GM23338 (cell line): ENCODE results near the gene FAM89B. TPM values are rescaled to one million over a fixed set of nuclear protein-coding genes. Genes with fewer than 3 reads are reported as not detected.

ENCODE experiments used
- ATAC-seq: fragments of 200-7000 bp; cut with Tn5 transposase; 3 replicates; pipeline ENCODE4 v1.9.1; 2020
- DNase-seq: peaks from one replicate; pipeline ENCODE4 v3.0.0-alpha.2; 2015; ENCODE audit warnings: low spot score
- H2AFZ ChIP-seq: fragments of 200-600 bp; sonication (generic); 2 replicates; pipeline ENCODE4 v1.8.0; 2016; ENCODE audit warnings: antibody characterized with exemption, mild to moderate bottlenecking, moderate library complexity
- H3F3A ChIP-seq: fragments of 200-600 bp; sonication (generic); replicated peaks from 2 replicates; pipeline ENCODE4 v1.8.0; 2017; ENCODE audit warnings: antibody characterized with exemption, mixed run types, low read depth
- H3K27ac ChIP-seq: fragments of 200-600 bp; sonication (generic); 2 replicates; pipeline ENCODE4 v1.6.1; 2016; ENCODE audit warnings: low read depth
- H3K27me3 ChIP-seq: fragments of 200-600 bp; sonication (generic); 2 replicates; pipeline ENCODE4 v1.8.0; 2016; ENCODE audit warnings: mild to moderate bottlenecking, mixed run types, moderate library complexity; ENCODE audit not compliant: insufficient read depth
- H3K36me3 ChIP-seq: fragments of 200-600 bp; sonication (generic); 2 replicates; pipeline ENCODE4 v1.8.0; 2016; ENCODE audit warnings: mild to moderate bottlenecking; ENCODE audit not compliant: insufficient read depth
- H3K4me1 ChIP-seq: fragments of 200-600 bp; sonication (generic); 2 replicates; pipeline ENCODE4 v1.8.0; 2016; ENCODE audit warnings: mild to moderate bottlenecking, moderate library complexity; ENCODE audit not compliant: insufficient read depth
- H3K4me2 ChIP-seq: fragments of 200-600 bp; sonication (generic); 2 replicates; pipeline ENCODE4 v1.7.1; 2017; ENCODE audit warnings: mixed run types
- H3K4me3 ChIP-seq: fragments of 200-600 bp; sonication (generic); 2 replicates; pipeline ENCODE4 v1.6.1; 2016; ENCODE audit warnings: mixed run types
- H3K79me2 ChIP-seq: fragments of 200-600 bp; sonication (generic); replicated peaks from 2 replicates; pipeline ENCODE4 v1.8.0; 2017; ENCODE audit warnings: mild to moderate bottlenecking; ENCODE audit not compliant: insufficient read depth
- H3K9me2 ChIP-seq: fragments of 200-600 bp; sonication (generic); 2 replicates; pipeline ENCODE4 v1.8.0; 2017; ENCODE audit not compliant: insufficient read depth
- H4K20me1 ChIP-seq: fragments of 200-600 bp; sonication (generic); replicated peaks from 2 replicates; pipeline ENCODE4 v1.8.0; 2017; ENCODE audit warnings: mild to moderate bottlenecking; ENCODE audit not compliant: insufficient read depth
- H3K27ac Mint-ChIP-seq: 2 replicates; pipeline ENCODE4 v1.8.0; 2020; ENCODE audit warnings: inconsistent platforms, mild to moderate bottlenecking, moderate library complexity, mixed read lengths
- H3K27me3 Mint-ChIP-seq: 3 replicates; pipeline ENCODE4 v1.8.0; 2022; ENCODE audit warnings: low read depth, mild to moderate bottlenecking, moderate library complexity, mixed read lengths, inconsistent platforms; ENCODE audit not compliant: insufficient read depth, poor library complexity
- H3K36me3 Mint-ChIP-seq: 3 replicates; pipeline ENCODE4 v1.8.0; 2021; ENCODE audit warnings: low read depth, mild to moderate bottlenecking, inconsistent platforms, moderate library complexity, mixed read lengths
- H3K4me1 Mint-ChIP-seq: 3 replicates; pipeline ENCODE4 v1.8.0; 2020; ENCODE audit warnings: mild to moderate bottlenecking, inconsistent platforms, mixed read lengths
- H3K4me3 Mint-ChIP-seq: 3 replicates; pipeline ENCODE4 v1.8.0; 2021; ENCODE audit warnings: moderate library complexity, mild to moderate bottlenecking, inconsistent platforms, mixed read lengths
- H3K9me3 Mint-ChIP-seq: 3 replicates; pipeline ENCODE4 v1.8.0; 2020; ENCODE audit warnings: moderate library complexity, mild to moderate bottlenecking, inconsistent platforms, mixed read lengths
- CREB1 ChIP-seq: fragments of 250-450 bp; sonication (Bioruptor Pico); IDR thresholded peaks from 2 replicates; pipeline ENCODE4 v1.5.0; 2020; ENCODE audit warnings: low read depth, mild to moderate bottlenecking, moderate library complexity
- EZH2 ChIP-seq: fragments of 200-600 bp; sonication (generic); IDR thresholded peaks from one replicate; pipeline ENCODE4 v1.8.0; 2017; ENCODE audit warnings: antibody characterized with exemption, mild to moderate bottlenecking, low read depth; ENCODE audit not compliant: unreplicated experiment
- EZH2phosphoT487 ChIP-seq: fragments of 200-600 bp; sonication (generic); IDR thresholded peaks from one replicate; pipeline ENCODE4 v1.8.1; 2018; ENCODE audit warnings: antibody characterized with exemption; ENCODE audit not compliant: unreplicated experiment
- JUNB ChIP-seq: IDR thresholded peaks from one replicate; pipeline ENCODE4 v1.6.1; 2016; ENCODE audit warnings: antibody characterized with exemption; ENCODE audit not compliant: unreplicated experiment
- NANOG ChIP-seq: IDR thresholded peaks from 2 replicates; pipeline ENCODE4 v1.6.1; 2016; ENCODE audit warnings: antibody characterized with exemption, borderline replicate concordance
- POLR2AphosphoS5 ChIP-seq: IDR thresholded peaks from 2 replicates; pipeline ENCODE4 v1.6.1; 2016; ENCODE audit warnings: antibody characterized with exemption, low read depth
- STAT1 ChIP-seq: IDR thresholded peaks from one replicate; pipeline ENCODE4 v1.6.1; 2016; ENCODE audit warnings: antibody characterized with exemption; ENCODE audit not compliant: unreplicated experiment
- ZNF114 ChIP-seq: fragments of 250-450 bp; sonication (Bioruptor Pico); IDR thresholded peaks from 2 replicates; pipeline ENCODE4 v1.5.0; 2020; ENCODE audit warnings: mild to moderate bottlenecking, moderate library complexity
- ZNF331 ChIP-seq: fragments of 250-450 bp; sonication (Bioruptor Pico); IDR thresholded peaks from 2 replicates; pipeline ENCODE4 v1.5.0; 2020; ENCODE audit warnings: low read depth, mild to moderate bottlenecking, moderate library complexity
- polyA plus RNA-seq: library from polyadenylated mRNA; unstranded; fragments of >200 nt; fragmentation: Nextera tagmentation; extraction: Ambion mirVana; gene quantifications from 2 replicates; pipeline ENCODE4 v1.2.1, GENCODE V29; 2016
- total RNA-seq: library from RNA; depleted of rRNA; stranded (reverse); fragments of >200 nt; shearing (Covaris generic); gene quantifications from 2 replicates; pipeline ENCODE4 v1.2.3, GENCODE V29; 2014
- TF ChIP-seq, protein P1 (sequence below): fragments of 250-450 bp; sonication (Bioruptor Pico); IDR thresholded peaks from 2 replicates; pipeline ENCODE4 v1.5.0; 2020; ENCODE audit warnings: mild to moderate bottlenecking, moderate library complexity
- TF ChIP-seq, protein P2 (sequence below): IDR thresholded peaks from 2 replicates; pipeline ENCODE4 v1.6.1; 2016; ENCODE audit warnings: antibody characterized with exemption
- TF ChIP-seq, protein P3 (sequence below): IDR thresholded peaks from one replicate; pipeline ENCODE4 v1.6.1; 2018; ENCODE audit warnings: antibody characterized with exemption; ENCODE audit not compliant: unreplicated experiment
- TF ChIP-seq, protein P4 (sequence below), 2 experiments: fragments of 200-600 bp in 1 of 2; sonication (generic) in 1 of 2; conservative IDR thresholded peaks; 2 replicates each; pipeline versions ENCODE4 v1.5.1 to v1.6.1; 2016 to 2017; ENCODE audit warnings: antibody characterized with exemption in 2 of 2, low read depth in 2 of 2, mild to moderate bottlenecking in 2 of 2, moderate library complexity in 1 of 2

FAM89B gene
- total and polyA plus RNA-seq, 2 experiments from 2014 or later: 13.0 to 18.2 TPM

DNA sequence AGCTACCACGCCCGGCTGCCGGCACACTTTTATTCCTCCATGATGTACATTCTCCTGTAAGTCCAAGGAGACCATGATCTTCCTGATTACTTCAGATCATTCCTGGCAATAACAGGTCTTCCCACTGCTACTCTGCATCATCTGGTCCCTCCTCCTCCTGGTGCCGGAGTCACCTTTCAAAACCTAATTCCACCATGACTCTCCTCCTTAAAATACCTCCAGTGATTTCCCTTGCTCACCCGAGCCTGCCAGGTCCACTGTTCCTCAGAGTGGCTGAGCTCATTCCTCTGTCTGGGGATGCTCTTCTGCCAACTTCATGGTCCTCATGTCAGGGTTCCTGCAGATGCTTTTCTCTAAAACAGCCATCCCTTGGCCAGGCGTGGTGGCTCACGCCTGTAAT is 10.3 kb upstream of the FAM89B start:
- Histone ChIP-seq H3F3A (peaks cover 6% of the 10 kb centered on the region; the same call in 1 of the 2 replicates), H4K20me1 (no peaks in the 10 kb centered on the region), H3K9me2 (no peaks in the 10 kb centered on the region), H3K4me1 (peaks cover 32% of the 10 kb centered on the region), H2AFZ (no peak overlapping the region), H3K79me2 (no peaks in the 10 kb centered on the region), H3K27me3 (peaks cover 27% of the 10 kb centered on the region), H3K27ac (no peak overlapping the region), H3K4me3 (no peak overlapping the region), H3K36me3 (no peaks in the 10 kb centered on the region), H3K4me2 (no peak overlapping the region)
- Mint-ChIP-seq H3K4me3 (no peak overlapping the region), H3K4me1 (peaks cover 29% of the 10 kb centered on the region), H3K36me3 (no peaks in the 10 kb centered on the region), H3K9me3 (no peaks in the 10 kb centered on the region), H3K27ac (no peak overlapping the region), H3K27me3 (peaks cover 23% of the 10 kb centered on the region)
- no peak for DNase-seq
- ATAC-seq: no peak
- TF ChIP-seq, protein P1, sequence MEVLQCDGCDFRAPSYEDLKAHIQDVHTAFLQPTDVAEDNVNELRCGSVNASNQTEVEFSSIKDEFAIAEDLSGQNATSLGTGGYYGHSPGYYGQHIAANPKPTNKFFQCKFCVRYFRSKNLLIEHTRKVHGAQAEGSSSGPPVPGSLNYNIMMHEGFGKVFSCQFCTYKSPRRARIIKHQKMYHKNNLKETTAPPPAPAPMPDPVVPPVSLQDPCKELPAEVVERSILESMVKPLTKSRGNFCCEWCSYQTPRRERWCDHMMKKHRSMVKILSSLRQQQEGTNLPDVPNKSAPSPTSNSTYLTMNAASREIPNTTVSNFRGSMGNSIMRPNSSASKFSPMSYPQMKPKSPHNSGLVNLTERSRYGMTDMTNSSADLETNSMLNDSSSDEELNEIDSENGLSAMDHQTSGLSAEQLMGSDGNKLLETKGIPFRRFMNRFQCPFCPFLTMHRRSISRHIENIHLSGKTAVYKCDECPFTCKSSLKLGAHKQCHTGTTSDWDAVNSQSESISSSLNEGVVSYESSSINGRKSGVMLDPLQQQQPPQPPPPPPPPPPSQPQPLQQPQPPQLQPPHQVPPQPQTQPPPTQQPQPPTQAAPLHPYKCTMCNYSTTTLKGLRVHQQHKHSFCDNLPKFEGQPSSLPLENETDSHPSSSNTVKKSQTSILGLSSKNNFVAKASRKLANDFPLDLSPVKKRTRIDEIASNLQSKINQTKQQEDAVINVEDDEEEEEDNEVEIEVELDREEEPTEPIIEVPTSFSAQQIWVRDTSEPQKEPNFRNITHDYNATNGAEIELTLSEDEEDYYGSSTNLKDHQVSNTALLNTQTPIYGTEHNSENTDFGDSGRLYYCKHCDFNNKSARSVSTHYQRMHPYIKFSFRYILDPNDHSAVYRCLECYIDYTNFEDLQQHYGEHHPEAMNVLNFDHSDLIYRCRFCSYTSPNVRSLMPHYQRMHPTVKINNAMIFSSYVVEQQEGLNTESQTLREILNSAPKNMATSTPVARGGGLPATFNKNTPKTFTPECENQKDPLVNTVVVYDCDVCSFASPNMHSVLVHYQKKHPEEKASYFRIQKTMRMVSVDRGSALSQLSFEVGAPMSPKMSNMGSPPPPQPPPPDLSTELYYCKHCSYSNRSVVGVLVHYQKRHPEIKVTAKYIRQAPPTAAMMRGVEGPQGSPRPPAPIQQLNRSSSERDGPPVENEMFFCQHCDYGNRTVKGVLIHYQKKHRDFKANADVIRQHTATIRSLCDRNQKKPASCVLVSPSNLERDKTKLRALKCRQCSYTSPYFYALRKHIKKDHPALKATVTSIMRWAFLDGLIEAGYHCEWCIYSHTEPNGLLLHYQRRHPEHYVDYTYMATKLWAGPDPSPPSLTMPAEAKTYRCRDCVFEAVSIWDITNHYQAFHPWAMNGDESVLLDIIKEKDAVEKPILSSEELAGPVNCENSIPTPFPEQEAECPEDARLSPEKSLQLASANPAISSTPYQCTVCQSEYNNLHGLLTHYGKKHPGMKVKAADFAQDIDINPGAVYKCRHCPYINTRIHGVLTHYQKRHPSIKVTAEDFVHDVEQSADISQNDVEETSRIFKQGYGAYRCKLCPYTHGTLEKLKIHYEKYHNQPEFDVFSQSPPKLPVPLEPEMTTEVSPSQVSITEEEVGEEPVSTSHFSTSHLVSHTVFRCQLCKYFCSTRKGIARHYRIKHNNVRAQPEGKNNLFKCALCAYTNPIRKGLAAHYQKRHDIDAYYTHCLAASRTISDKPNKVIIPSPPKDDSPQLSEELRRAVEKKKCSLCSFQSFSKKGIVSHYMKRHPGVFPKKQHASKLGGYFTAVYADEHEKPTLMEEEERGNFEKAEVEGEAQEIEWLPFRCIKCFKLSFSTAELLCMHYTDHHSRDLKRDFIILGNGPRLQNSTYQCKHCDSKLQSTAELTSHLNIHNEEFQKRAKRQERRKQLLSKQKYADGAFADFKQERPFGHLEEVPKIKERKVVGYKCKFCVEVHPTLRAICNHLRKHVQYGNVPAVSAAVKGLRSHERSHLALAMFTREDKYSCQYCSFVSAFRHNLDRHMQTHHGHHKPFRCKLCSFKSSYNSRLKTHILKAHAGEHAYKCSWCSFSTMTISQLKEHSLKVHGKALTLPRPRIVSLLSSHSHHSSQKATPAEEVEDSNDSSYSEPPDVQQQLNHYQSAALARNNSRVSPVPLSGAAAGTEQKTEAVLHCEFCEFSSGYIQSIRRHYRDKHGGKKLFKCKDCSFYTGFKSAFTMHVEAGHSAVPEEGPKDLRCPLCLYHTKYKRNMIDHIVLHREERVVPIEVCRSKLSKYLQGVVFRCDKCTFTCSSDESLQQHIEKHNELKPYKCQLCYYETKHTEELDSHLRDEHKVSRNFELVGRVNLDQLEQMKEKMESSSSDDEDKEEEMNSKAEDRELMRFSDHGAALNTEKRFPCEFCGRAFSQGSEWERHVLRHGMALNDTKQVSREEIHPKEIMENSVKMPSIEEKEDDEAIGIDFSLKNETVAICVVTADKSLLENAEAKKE (CRISPR knock-in tag): no peak
- no peak for TF ChIP-seq STAT1
- TF ChIP-seq EZH2: no peak
- TF ChIP-seq, protein P2, sequence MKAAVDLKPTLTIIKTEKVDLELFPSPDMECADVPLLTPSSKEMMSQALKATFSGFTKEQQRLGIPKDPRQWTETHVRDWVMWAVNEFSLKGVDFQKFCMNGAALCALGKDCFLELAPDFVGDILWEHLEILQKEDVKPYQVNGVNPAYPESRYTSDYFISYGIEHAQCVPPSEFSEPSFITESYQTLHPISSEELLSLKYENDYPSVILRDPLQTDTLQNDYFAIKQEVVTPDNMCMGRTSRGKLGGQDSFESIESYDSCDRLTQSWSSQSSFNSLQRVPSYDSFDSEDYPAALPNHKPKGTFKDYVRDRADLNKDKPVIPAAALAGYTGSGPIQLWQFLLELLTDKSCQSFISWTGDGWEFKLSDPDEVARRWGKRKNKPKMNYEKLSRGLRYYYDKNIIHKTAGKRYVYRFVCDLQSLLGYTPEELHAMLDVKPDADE: no peak
- TF ChIP-seq, protein P3, sequence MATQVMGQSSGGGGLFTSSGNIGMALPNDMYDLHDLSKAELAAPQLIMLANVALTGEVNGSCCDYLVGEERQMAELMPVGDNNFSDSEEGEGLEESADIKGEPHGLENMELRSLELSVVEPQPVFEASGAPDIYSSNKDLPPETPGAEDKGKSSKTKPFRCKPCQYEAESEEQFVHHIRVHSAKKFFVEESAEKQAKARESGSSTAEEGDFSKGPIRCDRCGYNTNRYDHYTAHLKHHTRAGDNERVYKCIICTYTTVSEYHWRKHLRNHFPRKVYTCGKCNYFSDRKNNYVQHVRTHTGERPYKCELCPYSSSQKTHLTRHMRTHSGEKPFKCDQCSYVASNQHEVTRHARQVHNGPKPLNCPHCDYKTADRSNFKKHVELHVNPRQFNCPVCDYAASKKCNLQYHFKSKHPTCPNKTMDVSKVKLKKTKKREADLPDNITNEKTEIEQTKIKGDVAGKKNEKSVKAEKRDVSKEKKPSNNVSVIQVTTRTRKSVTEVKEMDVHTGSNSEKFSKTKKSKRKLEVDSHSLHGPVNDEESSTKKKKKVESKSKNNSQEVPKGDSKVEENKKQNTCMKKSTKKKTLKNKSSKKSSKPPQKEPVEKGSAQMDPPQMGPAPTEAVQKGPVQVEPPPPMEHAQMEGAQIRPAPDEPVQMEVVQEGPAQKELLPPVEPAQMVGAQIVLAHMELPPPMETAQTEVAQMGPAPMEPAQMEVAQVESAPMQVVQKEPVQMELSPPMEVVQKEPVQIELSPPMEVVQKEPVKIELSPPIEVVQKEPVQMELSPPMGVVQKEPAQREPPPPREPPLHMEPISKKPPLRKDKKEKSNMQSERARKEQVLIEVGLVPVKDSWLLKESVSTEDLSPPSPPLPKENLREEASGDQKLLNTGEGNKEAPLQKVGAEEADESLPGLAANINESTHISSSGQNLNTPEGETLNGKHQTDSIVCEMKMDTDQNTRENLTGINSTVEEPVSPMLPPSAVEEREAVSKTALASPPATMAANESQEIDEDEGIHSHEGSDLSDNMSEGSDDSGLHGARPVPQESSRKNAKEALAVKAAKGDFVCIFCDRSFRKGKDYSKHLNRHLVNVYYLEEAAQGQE: no peak
- TF ChIP-seq EZH2phosphoT487: no peak
- TF ChIP-seq CREB1: no peak
- no peak for TF ChIP-seq NANOG
- no peak for TF ChIP-seq JUNB
- TF ChIP-seq, protein P4, sequence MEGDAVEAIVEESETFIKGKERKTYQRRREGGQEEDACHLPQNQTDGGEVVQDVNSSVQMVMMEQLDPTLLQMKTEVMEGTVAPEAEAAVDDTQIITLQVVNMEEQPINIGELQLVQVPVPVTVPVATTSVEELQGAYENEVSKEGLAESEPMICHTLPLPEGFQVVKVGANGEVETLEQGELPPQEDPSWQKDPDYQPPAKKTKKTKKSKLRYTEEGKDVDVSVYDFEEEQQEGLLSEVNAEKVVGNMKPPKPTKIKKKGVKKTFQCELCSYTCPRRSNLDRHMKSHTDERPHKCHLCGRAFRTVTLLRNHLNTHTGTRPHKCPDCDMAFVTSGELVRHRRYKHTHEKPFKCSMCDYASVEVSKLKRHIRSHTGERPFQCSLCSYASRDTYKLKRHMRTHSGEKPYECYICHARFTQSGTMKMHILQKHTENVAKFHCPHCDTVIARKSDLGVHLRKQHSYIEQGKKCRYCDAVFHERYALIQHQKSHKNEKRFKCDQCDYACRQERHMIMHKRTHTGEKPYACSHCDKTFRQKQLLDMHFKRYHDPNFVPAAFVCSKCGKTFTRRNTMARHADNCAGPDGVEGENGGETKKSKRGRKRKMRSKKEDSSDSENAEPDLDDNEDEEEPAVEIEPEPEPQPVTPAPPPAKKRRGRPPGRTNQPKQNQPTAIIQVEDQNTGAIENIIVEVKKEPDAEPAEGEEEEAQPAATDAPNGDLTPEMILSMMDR (conservative IDR thresholded peaks at IDR 0.05; ENCODE audit: low read depth in 2 of 2): no peak
- no peak for TF ChIP-seq POLR2AphosphoS5
- TF ChIP-seq ZNF114 (CRISPR knock-in tag): no peak
- no peak for TF ChIP-seq ZNF331
